H9 (cell line): ENCODE measurements around the gene MTSS2. TPM values are rescaled to one million over a fixed set of nuclear protein-coding genes. Genes with fewer than 3 reads are reported as not detected.
A peak's percentile ranks its signal among the peaks of the same experiment; 100 is the strongest.

Experiments used
- DNase-seq: peaks from one replicate; pipeline ENCODE4 v3.0.0-alpha.2; 2017
- H2AFZ ChIP-seq: one replicate; pipeline ENCODE4 v1.6.1; 2013; ENCODE audit warnings: mild to moderate bottlenecking, low read length, control low read depth, moderate library complexity
- H2AK5ac ChIP-seq: 2 replicates; pipeline ENCODE4 v1.6.1; 2013; ENCODE audit warnings: low read length, control low read depth, mixed read lengths; ENCODE audit not compliant: insufficient read length
- H2BK120ac ChIP-seq: one replicate; pipeline ENCODE4 v1.6.1; 2013; ENCODE audit warnings: low read depth, mild to moderate bottlenecking, low read length, control low read depth, inconsistent platforms; ENCODE audit not compliant: poor library complexity, severe bottlenecking
- H2BK12ac ChIP-seq: 2 replicates; pipeline ENCODE4 v1.6.1; 2013; ENCODE audit warnings: low read length, control low read depth, mixed read lengths, low read depth; ENCODE audit not compliant: insufficient read length
- H2BK15ac ChIP-seq: 2 replicates; pipeline ENCODE4 v1.6.1; 2013; ENCODE audit warnings: low read depth, low read length, control low read depth
- H2BK20ac ChIP-seq: one replicate; pipeline ENCODE4 v1.6.1; 2013; ENCODE audit warnings: low read depth, mild to moderate bottlenecking, low read length, control low read depth, inconsistent platforms; ENCODE audit not compliant: poor library complexity, severe bottlenecking
- H2BK5ac ChIP-seq: 2 replicates; pipeline ENCODE4 v1.6.1; 2013; ENCODE audit warnings: low read length, control low read depth, mixed read lengths; ENCODE audit not compliant: insufficient read length
- H3K14ac ChIP-seq: 2 replicates; pipeline ENCODE4 v1.6.1; 2013; ENCODE audit warnings: low read length, control low read depth; ENCODE audit not compliant: insufficient read depth
- H3K18ac ChIP-seq: 2 replicates; pipeline ENCODE4 v1.6.1; 2013; ENCODE audit warnings: low read depth, mild to moderate bottlenecking, mixed read lengths, low read length, control low read depth; ENCODE audit not compliant: insufficient read length
- H3K23ac ChIP-seq: 2 replicates; pipeline ENCODE4 v1.6.1; 2013; ENCODE audit warnings: low read length, control low read depth, mixed read lengths, low read depth; ENCODE audit not compliant: insufficient read length
- H3K23me2 ChIP-seq: 2 replicates; pipeline ENCODE4 v1.6.1; 2013; ENCODE audit warnings: low read depth, mild to moderate bottlenecking, mixed read lengths, low read length, control low read depth; ENCODE audit not compliant: insufficient read length, poor library complexity, severe bottlenecking
- H3K27ac ChIP-seq: 2 replicates; pipeline ENCODE4 v1.5.1; 2013; ENCODE audit warnings: low read length, control low read depth, mixed read lengths, low read depth; ENCODE audit not compliant: insufficient read length
- H3K27me3 ChIP-seq: 2 replicates; pipeline ENCODE4 v1.6.1; 2013; ENCODE audit warnings: low read length, control low read depth, inconsistent platforms; ENCODE audit not compliant: insufficient read depth
- H3K4ac ChIP-seq: 2 replicates; pipeline ENCODE4 v1.6.1; 2013; ENCODE audit warnings: low read depth, mild to moderate bottlenecking, control low read depth, inconsistent platforms, low read length, moderate library complexity
- H3K4me1 ChIP-seq: 2 replicates; pipeline ENCODE4 v1.6.1; 2013; ENCODE audit warnings: low read length, control low read depth, inconsistent platforms; ENCODE audit not compliant: insufficient read depth
- H3K4me2 ChIP-seq: 2 replicates; pipeline ENCODE4 v1.6.1; 2013; ENCODE audit warnings: low read length, control low read depth, mixed read lengths; ENCODE audit not compliant: insufficient read length, insufficient read depth
- H3K56ac ChIP-seq: 2 replicates; pipeline ENCODE4 v1.6.1; 2013; ENCODE audit warnings: low read depth, mild to moderate bottlenecking, mixed read lengths, low read length, control low read depth; ENCODE audit not compliant: insufficient read length
- H3K79me1 ChIP-seq: 2 replicates; pipeline ENCODE4 v1.6.1; 2013; ENCODE audit warnings: low read depth, mild to moderate bottlenecking, moderate library complexity, low read length, control low read depth, inconsistent platforms; ENCODE audit not compliant: insufficient read depth, poor library complexity, severe bottlenecking
- H3K79me2 ChIP-seq: 2 replicates; pipeline ENCODE4 v1.6.1; 2013; ENCODE audit warnings: low read length, control low read depth, inconsistent platforms; ENCODE audit not compliant: insufficient read depth
- H3K9ac ChIP-seq: 2 replicates; pipeline ENCODE4 v1.6.1; 2013; ENCODE audit warnings: low read length, control low read depth, mixed read lengths; ENCODE audit not compliant: insufficient read length; ENCODE audit errors: extremely low read depth
- H3K9me3 ChIP-seq: one replicate; pipeline ENCODE4 v1.6.1; 2013; ENCODE audit warnings: low read depth, low read length, inconsistent platforms; ENCODE audit not compliant: control insufficient read depth
- H3T11ph ChIP-seq: one replicate; pipeline ENCODE4 v1.6.1; 2013; ENCODE audit warnings: mild to moderate bottlenecking, low read length, control low read depth, inconsistent platforms
- H4K20me1 ChIP-seq: one replicate; pipeline ENCODE4 v1.6.1; 2013; ENCODE audit not compliant: control insufficient read depth, insufficient read length, insufficient read depth
- H4K5ac ChIP-seq: 2 replicates; pipeline ENCODE4 v1.6.1; 2013; ENCODE audit warnings: low read depth, mild to moderate bottlenecking, mixed read lengths, low read length, control low read depth; ENCODE audit not compliant: insufficient read length
- H4K8ac ChIP-seq: replicated peaks from 2 replicates; pipeline ENCODE4 v1.6.1; 2013; ENCODE audit warnings: low read length, control low read depth, mixed read lengths, low read depth; ENCODE audit not compliant: insufficient read length
- H4K91ac ChIP-seq: 2 replicates; pipeline ENCODE4 v1.6.1; 2013; ENCODE audit warnings: low read depth, mild to moderate bottlenecking, moderate library complexity, mixed read lengths, low read length, control low read depth; ENCODE audit not compliant: insufficient read length
- H3K27ac Mint-ChIP-seq, 3 experiments: 2 replicates in 2 of 3; 3 replicates in 1 of 3; pipeline ENCODE4 v1.8.0; 2020 to 2021; ENCODE audit warnings: mixed read lengths in 3 of 3, mild to moderate bottlenecking in 1 of 3, moderate library complexity in 1 of 3
- H3K27me3 Mint-ChIP-seq: 2 replicates; pipeline ENCODE4 v1.8.0; 2021; ENCODE audit warnings: low read depth, mild to moderate bottlenecking, moderate library complexity, mixed read lengths
- H3K36me3 Mint-ChIP-seq, 3 experiments: 2 replicates in 2 of 3; 3 replicates in 1 of 3; pipeline ENCODE4 v1.8.0; 2020 to 2021; ENCODE audit warnings: low read depth in 3 of 3, mixed read lengths in 3 of 3; ENCODE audit not compliant: insufficient read depth in 1 of 3
- H3K4me1 Mint-ChIP-seq, 2 experiments: 2 replicates each; pipeline ENCODE4 v1.8.0; 2020; ENCODE audit warnings: mixed read lengths in 2 of 2
- H3K4me3 Mint-ChIP-seq, 2 experiments: 2 replicates in 1 of 2; 3 replicates in 1 of 2; pipeline ENCODE4 v1.8.0; 2020 to 2021; ENCODE audit warnings: mild to moderate bottlenecking in 2 of 2, mixed read lengths in 2 of 2, moderate library complexity in 1 of 2
- H3K9me3 Mint-ChIP-seq, 2 experiments: 2 replicates in 1 of 2; 3 replicates in 1 of 2; pipeline ENCODE4 v1.8.0; 2020; ENCODE audit warnings: mild to moderate bottlenecking in 2 of 2, mixed read lengths in 2 of 2, moderate library complexity in 1 of 2
- WGBS: extraction: QIAGEN DNeasy Blood & Tissue Kit; methylation state at CpG from one replicate; pipeline ENCODE4 v1.1.7; 2013; ENCODE audit warnings: missing lambda C conversion rate, low lambda C conversion rate, mixed read lengths; ENCODE audit not compliant: insufficient read length; ENCODE audit errors: extremely low coverage; 5-methylcytosine and 5-hydroxymethylcytosine counted together
- total RNA-seq: library from RNA; stranded (reverse); gene quantifications from 2 replicates; pipeline ENCODE4 v1.2.1, GENCODE V29; 2021
- TF ChIP-seq, protein P1 (sequence below): fragments of 200-600 bp; sonication (generic); conservative IDR thresholded peaks from 3 replicates; pipeline ENCODE4 v1.8.0; 2021; ENCODE audit warnings: antibody characterized with exemption, mild to moderate bottlenecking

MTSS2 gene
- total RNA-seq, 1 experiment from 2014 or later: 41.0 TPM

DNA sequence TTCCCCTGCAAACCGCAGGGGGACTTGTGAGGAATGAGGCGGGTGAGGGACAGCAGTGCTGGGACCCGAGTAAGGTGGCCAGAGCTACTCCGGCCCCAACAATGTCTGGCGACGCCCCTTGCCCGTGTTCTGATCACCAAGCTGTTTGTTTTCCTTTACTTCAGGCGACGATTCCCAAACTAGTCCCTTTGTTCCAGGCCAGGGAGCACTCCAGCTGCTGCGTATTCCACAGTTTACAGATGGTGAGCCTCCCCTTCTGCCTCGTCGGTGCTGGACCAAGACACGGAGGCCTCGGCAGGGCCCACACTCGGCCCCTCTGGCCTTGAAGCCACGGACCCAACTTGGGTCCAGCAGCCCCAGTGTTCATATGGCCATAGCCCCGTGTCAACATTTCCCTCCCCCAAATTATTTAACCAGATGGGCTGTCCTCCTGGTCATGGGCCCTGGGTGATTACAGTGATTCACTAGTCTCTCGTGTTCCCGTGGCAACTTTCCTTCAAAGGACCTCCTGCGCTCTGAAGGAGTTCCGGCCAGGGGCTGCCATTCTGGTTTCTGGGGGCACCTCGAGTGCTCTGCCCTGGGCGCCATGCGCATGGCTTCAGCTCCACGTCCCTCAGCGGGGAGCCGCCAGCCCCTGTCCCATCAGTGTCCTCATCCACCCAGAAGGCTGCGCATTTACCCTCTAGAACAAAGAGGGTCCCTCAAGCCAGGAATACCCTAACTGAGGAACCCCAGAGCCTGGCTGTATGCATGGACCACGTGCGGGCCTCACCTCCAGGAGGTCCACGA, 24.8 kb upstream of the MTSS2 start:
- no CpG with 5 or more reads among the region's 31 CpGs for WGBS
- Histone ChIP-seq H2AK5ac (no peak overlapping the region), H4K91ac (no peak overlapping the region), H2BK20ac (no peak overlapping the region), H3K79me2 (no peaks in the 10 kb centered on the region), H3K9me3 (no peaks in the 10 kb centered on the region), H3K56ac (no peak overlapping the region), H4K20me1 (no peaks in the 10 kb centered on the region), H2BK15ac (no peak overlapping the region), H3K23me2 (no peaks in the 10 kb centered on the region), H3K79me1 (no peaks in the 10 kb centered on the region), H3K27ac (no peak overlapping the region), H2BK12ac (no peak overlapping the region), H3K9ac (no peak overlapping the region), H3K4ac (no peak overlapping the region), H3K18ac (no peak overlapping the region), H4K5ac (no peak overlapping the region), H2BK5ac (no peak overlapping the region), H4K8ac (no peak overlapping the region), H2BK120ac (no peak overlapping the region), H3T11ph (no peak overlapping the region), H3K27me3 (no peaks in the 10 kb centered on the region), H2AFZ (no peak overlapping the region), H3K14ac (no peak overlapping the region; the same call in 1 of the 2 replicates), H3K4me2 (no peak overlapping the region), H3K23ac (no peak overlapping the region), H3K4me1 (peaks cover 11% of the 10 kb centered on the region; the same call in 1 of the 2 replicates)
- no peak overlapping the region; a peak in 1 of 5 replicates for H3K4me3 Mint-ChIP-seq
- peaks cover 4 to 9% (median 7%) of the 10 kb centered on the region in 3 experiments; a peak in 4 of 7 replicates for H3K36me3 Mint-ChIP-seq
- no peaks in the 10 kb centered on the region; the same call in 1 of the 2 replicates for H3K27me3 Mint-ChIP-seq
- no peaks in the 10 kb centered on the region; a peak in 1 of 5 replicates for H3K9me3 Mint-ChIP-seq
- peaks cover 61 to 66% of the 10 kb centered on the region in 2 experiments for H3K4me1 Mint-ChIP-seq
- peak overlapping the region in 2 of 3 experiments; percentile 44 to 64; a peak in 3 of 7 replicates for H3K27ac Mint-ChIP-seq
- no peak for DNase-seq
- TF ChIP-seq, protein P1, sequence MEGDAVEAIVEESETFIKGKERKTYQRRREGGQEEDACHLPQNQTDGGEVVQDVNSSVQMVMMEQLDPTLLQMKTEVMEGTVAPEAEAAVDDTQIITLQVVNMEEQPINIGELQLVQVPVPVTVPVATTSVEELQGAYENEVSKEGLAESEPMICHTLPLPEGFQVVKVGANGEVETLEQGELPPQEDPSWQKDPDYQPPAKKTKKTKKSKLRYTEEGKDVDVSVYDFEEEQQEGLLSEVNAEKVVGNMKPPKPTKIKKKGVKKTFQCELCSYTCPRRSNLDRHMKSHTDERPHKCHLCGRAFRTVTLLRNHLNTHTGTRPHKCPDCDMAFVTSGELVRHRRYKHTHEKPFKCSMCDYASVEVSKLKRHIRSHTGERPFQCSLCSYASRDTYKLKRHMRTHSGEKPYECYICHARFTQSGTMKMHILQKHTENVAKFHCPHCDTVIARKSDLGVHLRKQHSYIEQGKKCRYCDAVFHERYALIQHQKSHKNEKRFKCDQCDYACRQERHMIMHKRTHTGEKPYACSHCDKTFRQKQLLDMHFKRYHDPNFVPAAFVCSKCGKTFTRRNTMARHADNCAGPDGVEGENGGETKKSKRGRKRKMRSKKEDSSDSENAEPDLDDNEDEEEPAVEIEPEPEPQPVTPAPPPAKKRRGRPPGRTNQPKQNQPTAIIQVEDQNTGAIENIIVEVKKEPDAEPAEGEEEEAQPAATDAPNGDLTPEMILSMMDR: no peak
